Measurements from ENCODE around the gene HK3. TPM values are rescaled to one million over a fixed set of nuclear protein-coding genes. Genes with fewer than 3 reads are reported as not detected.

Gene HK3
- total and polyA plus RNA-seq, 2 experiments from 2014 or later, result not detected

DNA sequence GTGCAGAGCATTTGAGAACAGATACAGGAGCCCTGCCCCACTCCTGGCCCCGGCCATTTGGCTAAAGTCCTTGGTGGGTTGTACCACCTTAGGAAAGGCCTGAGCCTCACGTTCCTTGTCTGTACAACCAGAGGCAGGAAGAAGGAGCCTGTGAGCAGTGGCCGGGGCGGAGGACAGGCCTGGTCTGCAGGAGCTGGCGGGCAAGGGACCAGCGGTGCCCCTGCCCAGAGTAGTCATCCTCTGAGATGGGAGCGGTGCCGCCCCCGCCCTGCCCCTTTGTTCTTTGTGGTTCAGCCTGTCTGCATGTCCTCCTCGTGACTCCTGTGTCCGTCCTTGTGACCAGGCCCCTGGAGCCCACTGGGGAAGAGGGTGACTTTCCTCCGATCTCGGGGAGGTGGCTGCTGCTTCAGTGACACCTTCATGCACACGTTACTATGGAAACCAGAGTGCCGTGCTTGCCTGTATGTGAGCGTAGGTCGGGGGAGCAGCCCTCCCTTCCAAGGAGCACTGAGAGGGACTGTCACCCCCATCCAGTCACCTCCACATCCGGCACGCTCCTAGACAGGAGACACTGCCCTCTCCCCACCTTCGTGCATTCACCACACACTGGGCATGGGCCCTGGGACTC, 45.9 kb downstream of the HK3 start:
- Mint-ChIP-seq H3K9me3 (no peaks in the 10 kb centered on the region), H3K27ac (no peak overlapping the region), H3K36me3 (ENCODE audit: low read depth) (no peaks in the 10 kb centered on the region; the same call in 2 of the 3 replicates), H3K27me3 (ENCODE audit: insufficient read depth, low read depth, poor library complexity) (peaks cover 16% of the 10 kb centered on the region), H3K4me1 (peaks cover 3% of the 10 kb centered on the region; the same call in 2 of the 3 replicates), H3K4me3 (no peak overlapping the region)
- H4K20me1 ChIP-seq (replicated peaks; ENCODE audit: insufficient read depth), result no peaks in the 10 kb centered on the region
- no peaks in the 10 kb centered on the region for H3K9me2 ChIP-seq (ENCODE audit: insufficient read depth)
- TF ChIP-seq POLR2AphosphoS5 (IDR thresholded peaks at IDR 0.05; ENCODE audit: low read depth), result no peak
- no peak for TF ChIP-seq NANOG (IDR thresholded peaks at IDR 0.05; ENCODE audit: borderline replicate concordance)
- no peaks in the 10 kb centered on the region for H3K79me2 ChIP-seq (replicated peaks; ENCODE audit: insufficient read depth)
- H3K4me1 ChIP-seq (ENCODE audit: insufficient read depth), result no peaks in the 10 kb centered on the region
- no peaks in the 10 kb centered on the region for H3K27me3 ChIP-seq (ENCODE audit: insufficient read depth)
- H3K4me2 ChIP-seq, result no peak overlapping the region
- no peaks in the 10 kb centered on the region for H3K36me3 ChIP-seq (ENCODE audit: insufficient read depth)
- DNase-seq (ENCODE audit: low spot score), result no peak
- no peak overlapping the region for H3K27ac ChIP-seq (ENCODE audit: low read depth)
- no peak overlapping the region for H2AFZ ChIP-seq
- no peak overlapping the region for H3K4me3 ChIP-seq
- no peaks in the 10 kb centered on the region for H3F3A ChIP-seq (replicated peaks; ENCODE audit: low read depth)
- no peak for ATAC-seq

DNA sequence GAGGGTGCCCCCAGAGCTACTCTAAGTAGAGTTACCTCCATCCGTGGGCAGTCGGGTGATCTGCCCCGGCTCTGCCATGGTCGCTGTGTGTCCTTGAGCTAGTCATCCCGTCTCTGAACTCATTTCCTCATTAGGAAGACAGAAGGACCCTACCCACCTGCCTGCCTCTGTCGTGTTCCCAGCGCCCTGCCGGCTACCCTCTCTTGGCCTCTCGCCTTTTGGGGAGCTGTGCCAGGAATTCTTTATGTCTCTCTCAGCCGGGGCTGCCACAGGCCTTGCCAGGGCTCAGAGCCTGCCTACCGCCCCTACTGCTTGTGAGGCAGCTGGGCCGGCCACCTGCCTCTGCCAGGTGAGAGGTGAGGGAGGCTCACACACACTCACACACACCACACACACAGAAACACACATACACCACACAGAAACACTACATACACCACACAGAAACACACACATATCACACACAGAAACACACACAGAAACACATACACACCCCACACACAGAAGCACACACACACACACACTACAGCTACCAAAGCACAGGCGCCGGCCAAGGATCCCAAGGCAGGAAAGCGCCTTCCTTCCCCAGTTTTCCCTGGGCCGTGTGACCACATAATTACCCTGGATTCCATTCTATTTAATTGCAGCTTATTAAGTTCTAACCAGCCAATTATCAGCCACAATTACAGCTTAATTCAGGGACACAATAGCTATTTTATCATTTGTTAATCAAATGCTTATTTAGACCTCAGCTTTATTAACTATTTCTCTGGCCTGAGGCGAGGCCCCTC, 47.1 kb downstream of the HK3 start:
- H3K36me3 ChIP-seq (ENCODE audit: insufficient read depth), result no peaks in the 10 kb centered on the region
- no peaks in the 10 kb centered on the region; the same call in 2 of the 3 replicates for H3K36me3 Mint-ChIP-seq (ENCODE audit: low read depth)
- H3K27ac ChIP-seq (ENCODE audit: low read depth), result no peak overlapping the region
- H3K4me3 ChIP-seq, result no peak overlapping the region
- no peak overlapping the region for H3K27ac Mint-ChIP-seq
- peaks cover 11% of the 10 kb centered on the region for H3K27me3 Mint-ChIP-seq (ENCODE audit: insufficient read depth, low read depth, poor library complexity)
- no peaks in the 10 kb centered on the region for H4K20me1 ChIP-seq (replicated peaks; ENCODE audit: insufficient read depth)
- H3K79me2 ChIP-seq (replicated peaks; ENCODE audit: insufficient read depth), result no peaks in the 10 kb centered on the region
- H3K4me1 ChIP-seq (ENCODE audit: insufficient read depth), result no peaks in the 10 kb centered on the region
- H3K27me3 ChIP-seq (ENCODE audit: insufficient read depth), result no peaks in the 10 kb centered on the region
- DNase-seq (ENCODE audit: low spot score) (no peak), ATAC-seq (no peak)
- no peak overlapping the region for H3K4me3 Mint-ChIP-seq
- H3K9me3 Mint-ChIP-seq, result no peaks in the 10 kb centered on the region
- no peaks in the 10 kb centered on the region for H3F3A ChIP-seq (replicated peaks; ENCODE audit: low read depth)
- no peak overlapping the region for H3K4me2 ChIP-seq
- no peak overlapping the region for H2AFZ ChIP-seq
- peaks cover 6% of the 10 kb centered on the region; the same call in 2 of the 3 replicates for H3K4me1 Mint-ChIP-seq
- no peak for TF ChIP-seq NANOG (IDR thresholded peaks at IDR 0.05; ENCODE audit: borderline replicate concordance)
- TF ChIP-seq, protein P1, sequence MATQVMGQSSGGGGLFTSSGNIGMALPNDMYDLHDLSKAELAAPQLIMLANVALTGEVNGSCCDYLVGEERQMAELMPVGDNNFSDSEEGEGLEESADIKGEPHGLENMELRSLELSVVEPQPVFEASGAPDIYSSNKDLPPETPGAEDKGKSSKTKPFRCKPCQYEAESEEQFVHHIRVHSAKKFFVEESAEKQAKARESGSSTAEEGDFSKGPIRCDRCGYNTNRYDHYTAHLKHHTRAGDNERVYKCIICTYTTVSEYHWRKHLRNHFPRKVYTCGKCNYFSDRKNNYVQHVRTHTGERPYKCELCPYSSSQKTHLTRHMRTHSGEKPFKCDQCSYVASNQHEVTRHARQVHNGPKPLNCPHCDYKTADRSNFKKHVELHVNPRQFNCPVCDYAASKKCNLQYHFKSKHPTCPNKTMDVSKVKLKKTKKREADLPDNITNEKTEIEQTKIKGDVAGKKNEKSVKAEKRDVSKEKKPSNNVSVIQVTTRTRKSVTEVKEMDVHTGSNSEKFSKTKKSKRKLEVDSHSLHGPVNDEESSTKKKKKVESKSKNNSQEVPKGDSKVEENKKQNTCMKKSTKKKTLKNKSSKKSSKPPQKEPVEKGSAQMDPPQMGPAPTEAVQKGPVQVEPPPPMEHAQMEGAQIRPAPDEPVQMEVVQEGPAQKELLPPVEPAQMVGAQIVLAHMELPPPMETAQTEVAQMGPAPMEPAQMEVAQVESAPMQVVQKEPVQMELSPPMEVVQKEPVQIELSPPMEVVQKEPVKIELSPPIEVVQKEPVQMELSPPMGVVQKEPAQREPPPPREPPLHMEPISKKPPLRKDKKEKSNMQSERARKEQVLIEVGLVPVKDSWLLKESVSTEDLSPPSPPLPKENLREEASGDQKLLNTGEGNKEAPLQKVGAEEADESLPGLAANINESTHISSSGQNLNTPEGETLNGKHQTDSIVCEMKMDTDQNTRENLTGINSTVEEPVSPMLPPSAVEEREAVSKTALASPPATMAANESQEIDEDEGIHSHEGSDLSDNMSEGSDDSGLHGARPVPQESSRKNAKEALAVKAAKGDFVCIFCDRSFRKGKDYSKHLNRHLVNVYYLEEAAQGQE (IDR thresholded peaks at IDR 0.05; ENCODE audit: unreplicated experiment), result no peak
- no peak for TF ChIP-seq EZH2 (IDR thresholded peaks at IDR 0.05; ENCODE audit: low read depth, unreplicated experiment)
- H3K9me2 ChIP-seq (ENCODE audit: insufficient read depth), result no peaks in the 10 kb centered on the region

DNA sequence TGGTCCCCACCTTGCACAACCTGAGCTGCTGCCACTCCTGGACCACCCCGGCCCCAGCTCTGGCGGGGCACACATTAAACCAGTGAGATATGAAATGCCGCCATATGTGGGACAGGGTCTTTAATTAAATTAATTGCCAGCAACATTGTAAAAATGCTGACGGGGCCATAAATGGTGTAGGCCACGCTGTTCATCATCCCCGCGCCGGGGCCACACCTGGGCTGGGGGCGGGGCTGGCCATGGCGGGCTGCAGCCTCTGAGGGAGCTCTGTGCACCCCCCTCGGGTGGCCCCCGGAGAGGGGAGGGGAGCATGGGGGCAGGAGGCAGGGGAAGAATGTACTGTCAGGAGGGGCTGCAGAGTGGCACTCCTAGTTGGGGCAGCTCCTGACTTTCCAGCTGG, 47.8 kb downstream of the HK3 start:
- DNase-seq (ENCODE audit: low spot score), result no peak
- peaks cover 6% of the 10 kb centered on the region; the same call in 2 of the 3 replicates for H3K4me1 Mint-ChIP-seq
- H3K27me3 ChIP-seq (ENCODE audit: insufficient read depth), result no peaks in the 10 kb centered on the region
- no peaks in the 10 kb centered on the region for H3K79me2 ChIP-seq (replicated peaks; ENCODE audit: insufficient read depth)
- H3K36me3 Mint-ChIP-seq (ENCODE audit: low read depth), result no peaks in the 10 kb centered on the region; the same call in 2 of the 3 replicates
- no peaks in the 10 kb centered on the region for H4K20me1 ChIP-seq (replicated peaks; ENCODE audit: insufficient read depth)
- H2AFZ ChIP-seq, result no peak overlapping the region
- H3K4me1 ChIP-seq (ENCODE audit: insufficient read depth), result no peaks in the 10 kb centered on the region
- H3K36me3 ChIP-seq (ENCODE audit: insufficient read depth), result no peaks in the 10 kb centered on the region
- no peak overlapping the region for H3K27ac ChIP-seq (ENCODE audit: low read depth)
- H3K4me3 ChIP-seq, result no peak overlapping the region
- H3K27me3 Mint-ChIP-seq (ENCODE audit: insufficient read depth, low read depth, poor library complexity), result peaks cover 12% of the 10 kb centered on the region
- no peak for ATAC-seq
- H3K4me2 ChIP-seq, result no peak overlapping the region
- no peaks in the 10 kb centered on the region for H3K9me2 ChIP-seq (ENCODE audit: insufficient read depth)
- H3F3A ChIP-seq (replicated peaks; ENCODE audit: low read depth), result no peaks in the 10 kb centered on the region
- no peak overlapping the region for H3K27ac Mint-ChIP-seq
- H3K9me3 Mint-ChIP-seq, result no peaks in the 10 kb centered on the region
- no peak overlapping the region for H3K4me3 Mint-ChIP-seq
- TF ChIP-seq CREB1 (CRISPR knock-in tag; IDR thresholded peaks at IDR 0.05; ENCODE audit: low read depth) (no peak), NANOG (IDR thresholded peaks at IDR 0.05; ENCODE audit: borderline replicate concordance) (no peak), EZH2phosphoT487 (IDR thresholded peaks at IDR 0.05; ENCODE audit: unreplicated experiment) (no peak), POLR2AphosphoS5 (IDR thresholded peaks at IDR 0.05; ENCODE audit: low read depth) (no peak), ZNF331 (CRISPR knock-in tag; IDR thresholded peaks at IDR 0.05; ENCODE audit: low read depth) (no peak), JUNB (IDR thresholded peaks at IDR 0.05; ENCODE audit: unreplicated experiment) (no peak), EZH2 (IDR thresholded peaks at IDR 0.05; ENCODE audit: low read depth, unreplicated experiment) (no peak), STAT1 (IDR thresholded peaks at IDR 0.05; ENCODE audit: unreplicated experiment) (no peak), ZNF114 (CRISPR knock-in tag; IDR thresholded peaks at IDR 0.05) (no peak)
- TF ChIP-seq, protein P2, sequence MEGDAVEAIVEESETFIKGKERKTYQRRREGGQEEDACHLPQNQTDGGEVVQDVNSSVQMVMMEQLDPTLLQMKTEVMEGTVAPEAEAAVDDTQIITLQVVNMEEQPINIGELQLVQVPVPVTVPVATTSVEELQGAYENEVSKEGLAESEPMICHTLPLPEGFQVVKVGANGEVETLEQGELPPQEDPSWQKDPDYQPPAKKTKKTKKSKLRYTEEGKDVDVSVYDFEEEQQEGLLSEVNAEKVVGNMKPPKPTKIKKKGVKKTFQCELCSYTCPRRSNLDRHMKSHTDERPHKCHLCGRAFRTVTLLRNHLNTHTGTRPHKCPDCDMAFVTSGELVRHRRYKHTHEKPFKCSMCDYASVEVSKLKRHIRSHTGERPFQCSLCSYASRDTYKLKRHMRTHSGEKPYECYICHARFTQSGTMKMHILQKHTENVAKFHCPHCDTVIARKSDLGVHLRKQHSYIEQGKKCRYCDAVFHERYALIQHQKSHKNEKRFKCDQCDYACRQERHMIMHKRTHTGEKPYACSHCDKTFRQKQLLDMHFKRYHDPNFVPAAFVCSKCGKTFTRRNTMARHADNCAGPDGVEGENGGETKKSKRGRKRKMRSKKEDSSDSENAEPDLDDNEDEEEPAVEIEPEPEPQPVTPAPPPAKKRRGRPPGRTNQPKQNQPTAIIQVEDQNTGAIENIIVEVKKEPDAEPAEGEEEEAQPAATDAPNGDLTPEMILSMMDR (conservative IDR thresholded peaks at IDR 0.05; ENCODE audit: low read depth in 2 of 2), result no peak
